NCI-H2107 treated with DMSO at 0.1 percent for 48 hours (cell line): ENCODE results near the gene HNRNPR.
"Not testable (repeated sequence)": the region's sequence is repeated elsewhere in the genome, so short reads cannot be mapped to it uniquely, and the experiment has no call there.

Experiments used
- DNase-seq: peaks from one replicate; lab custom pipeline; 2025; ENCODE audit not compliant: unreplicated experiment; lab: John Stamatoyannopoulos, UW

Gene HNRNPR

DNA sequence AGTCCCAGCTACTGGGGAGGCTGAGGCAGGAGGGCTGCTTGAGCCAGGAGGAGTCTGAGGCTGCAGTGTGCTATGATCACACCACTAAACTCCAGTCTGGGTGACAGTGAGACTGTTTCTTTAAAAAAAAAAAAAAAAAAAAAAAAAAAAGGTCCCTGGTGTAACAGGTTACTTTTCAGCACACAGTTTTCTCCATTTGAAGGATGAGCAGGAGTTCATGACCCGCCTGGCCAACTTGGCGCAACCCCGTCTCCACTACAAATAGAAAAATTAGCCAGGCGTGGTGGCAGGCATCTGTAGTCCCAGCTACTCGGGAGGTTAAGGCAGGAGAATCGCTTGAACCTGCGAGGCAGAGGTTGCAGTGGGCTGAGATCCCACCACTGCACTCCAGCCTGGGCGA, 12.4 kb downstream of the HNRNPR start:
- no peak for DNase-seq

DNA sequence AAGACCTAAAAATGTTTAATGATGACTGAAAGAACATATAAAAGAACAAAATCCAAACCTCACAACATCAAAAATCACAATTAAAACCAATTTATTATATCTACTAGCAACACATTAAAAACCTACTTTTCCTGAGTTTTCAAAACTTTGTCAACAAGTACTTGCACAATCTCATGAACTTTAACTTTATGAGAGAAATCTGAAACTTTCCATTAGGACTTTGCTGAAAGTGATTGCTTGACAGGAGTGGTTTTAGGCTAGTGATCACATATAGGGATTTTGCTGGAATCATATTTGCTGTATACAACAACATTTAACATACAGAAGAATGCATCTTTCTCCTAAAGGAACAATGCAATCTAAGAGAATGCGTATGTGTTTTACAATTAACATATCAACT, 13.2 kb downstream of the HNRNPR start:
- DNase-seq: no peak

DNA sequence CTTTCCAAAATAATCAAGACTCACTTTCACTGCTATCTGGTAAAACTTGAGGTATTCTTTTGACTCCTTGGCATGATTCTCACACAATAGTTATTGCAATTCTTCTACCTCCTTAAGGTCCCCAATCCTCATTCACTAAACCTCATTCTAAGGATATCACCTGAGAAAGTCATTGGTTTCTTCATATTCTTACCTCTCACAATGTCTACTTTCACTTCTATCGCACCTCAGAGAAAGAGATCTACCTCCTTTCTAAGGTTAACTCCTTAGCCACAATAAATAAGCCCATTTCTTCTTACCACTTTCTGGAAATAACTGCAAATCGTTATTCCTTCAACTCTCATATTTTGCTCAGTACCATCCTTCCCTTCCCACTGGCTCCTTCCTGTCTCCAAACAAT, 18.7 kb downstream of the HNRNPR start:
- DNase-seq: no peak

- no peak for DNase-seq
Observed at GRCh38 chr1:23322770-23323169, 21.3 kb downstream of the HNRNPR start.

GRCh38 chr1:23310280-23310679, 33.8 kb downstream of the HNRNPR start:
- not testable (repeated sequence) for DNase-seq

DNA sequence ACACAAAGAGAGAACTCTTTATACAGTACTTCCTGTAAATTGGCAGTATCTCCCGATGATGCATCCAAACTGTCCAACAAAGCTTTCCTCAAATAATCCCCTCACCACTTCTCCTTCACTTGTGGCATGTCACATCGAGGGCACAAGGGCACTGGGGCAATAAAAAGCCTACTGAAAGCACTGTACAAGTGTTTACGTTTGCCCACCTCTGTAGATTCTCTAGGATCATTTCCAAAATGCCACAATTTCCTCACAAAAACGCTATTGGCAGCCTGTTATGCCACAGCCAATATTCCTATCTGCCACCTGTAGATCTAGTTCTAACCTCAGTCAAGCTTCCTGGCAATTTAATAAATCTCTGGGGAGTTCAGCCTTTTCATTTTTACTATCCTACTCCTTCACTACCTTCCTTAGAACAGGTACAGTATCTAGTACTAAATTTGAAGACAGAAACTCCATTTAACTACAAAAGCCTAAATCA, 39.9 kb downstream of the HNRNPR start:
- no peak for DNase-seq

GRCh38 chr1:23303524-23303923, 40.6 kb downstream of the HNRNPR start:
- DNase-seq: no peak

DNA sequence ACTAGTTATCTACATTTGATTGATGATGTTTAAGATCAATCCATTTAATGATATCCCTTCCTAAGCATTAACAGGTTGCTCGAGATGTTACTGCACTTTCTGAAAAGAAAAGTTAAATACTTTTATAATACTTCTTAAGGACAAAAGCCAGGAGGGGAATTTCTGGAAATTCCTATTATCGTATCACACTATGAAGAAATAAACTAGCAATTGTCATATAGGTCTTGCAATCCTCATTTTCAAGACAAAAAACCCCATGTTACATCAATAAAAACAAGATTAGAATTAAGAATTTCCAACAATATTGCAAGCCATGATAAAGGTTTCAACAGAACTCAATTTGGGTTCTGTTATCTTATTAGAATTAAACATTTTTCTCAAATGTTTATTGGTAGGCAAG, 47.2 kb downstream of the HNRNPR start:
- DNase-seq: no peak

DNA sequence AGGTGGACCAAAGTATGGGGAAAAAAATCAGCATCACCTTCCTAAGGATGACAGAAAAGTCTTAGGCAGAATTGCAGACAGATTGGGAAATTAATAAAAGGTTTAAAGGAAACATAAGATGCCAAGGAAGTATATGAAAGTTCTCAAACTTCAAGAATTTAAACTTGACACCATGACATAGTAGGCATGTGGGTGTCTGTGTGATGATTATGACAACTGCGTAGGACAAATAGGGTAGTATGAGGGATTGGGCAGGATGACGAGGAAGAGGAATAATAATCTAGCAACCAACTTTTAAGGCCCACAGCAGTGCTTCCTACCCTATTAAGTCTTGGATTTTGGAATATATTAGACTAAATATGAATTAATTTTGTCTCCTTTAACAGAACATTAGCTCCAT, 52.4 kb downstream of the HNRNPR start:
- DNase-seq: no peak

GRCh38 chr1:23290836-23291565, 53.1 kb downstream of the HNRNPR start:
- no peak for DNase-seq

- no peak for DNase-seq
Observed at GRCh38 chr1:23288671-23289070, 55.4 kb downstream of the HNRNPR start.

DNA sequence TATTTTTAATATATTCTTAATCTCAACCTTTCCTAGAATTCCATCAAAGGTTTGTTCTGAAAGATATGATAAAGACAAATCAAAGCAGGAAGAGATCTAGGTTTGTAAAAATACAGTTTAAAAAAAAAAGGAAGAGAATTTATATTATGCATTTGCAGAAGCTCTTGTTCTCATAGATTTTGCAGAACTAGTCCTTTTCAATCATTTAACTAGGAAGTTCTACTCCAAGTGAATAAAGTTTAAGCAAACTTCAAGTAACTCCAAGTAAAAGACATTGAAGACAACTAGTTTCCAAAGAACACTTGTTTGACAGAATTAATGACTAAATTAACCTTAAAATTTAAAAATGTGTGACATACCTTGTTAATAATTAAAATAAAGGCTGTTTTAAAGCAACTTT, 55.9 kb downstream of the HNRNPR start:
- no peak for DNase-seq

DNA sequence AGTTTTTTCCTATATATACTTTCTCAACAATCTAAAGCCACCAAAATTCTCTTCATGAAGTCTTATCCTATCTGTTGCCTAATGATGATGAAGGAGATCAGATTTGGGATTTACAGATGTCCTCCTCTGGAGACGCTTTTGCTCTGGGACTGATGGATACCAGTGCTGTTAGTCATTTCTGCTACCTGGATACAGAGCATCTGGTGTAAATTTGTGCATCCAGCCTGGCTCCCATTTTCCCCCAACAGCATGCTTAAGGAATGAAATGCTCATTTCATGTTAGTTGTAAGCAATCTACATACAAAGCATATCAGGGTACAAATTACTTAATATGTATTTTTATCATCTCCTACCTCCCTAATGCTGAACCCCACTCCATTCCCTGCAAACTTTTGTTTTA, 57.7 kb downstream of the HNRNPR start:
- DNase-seq: no peak

DNA sequence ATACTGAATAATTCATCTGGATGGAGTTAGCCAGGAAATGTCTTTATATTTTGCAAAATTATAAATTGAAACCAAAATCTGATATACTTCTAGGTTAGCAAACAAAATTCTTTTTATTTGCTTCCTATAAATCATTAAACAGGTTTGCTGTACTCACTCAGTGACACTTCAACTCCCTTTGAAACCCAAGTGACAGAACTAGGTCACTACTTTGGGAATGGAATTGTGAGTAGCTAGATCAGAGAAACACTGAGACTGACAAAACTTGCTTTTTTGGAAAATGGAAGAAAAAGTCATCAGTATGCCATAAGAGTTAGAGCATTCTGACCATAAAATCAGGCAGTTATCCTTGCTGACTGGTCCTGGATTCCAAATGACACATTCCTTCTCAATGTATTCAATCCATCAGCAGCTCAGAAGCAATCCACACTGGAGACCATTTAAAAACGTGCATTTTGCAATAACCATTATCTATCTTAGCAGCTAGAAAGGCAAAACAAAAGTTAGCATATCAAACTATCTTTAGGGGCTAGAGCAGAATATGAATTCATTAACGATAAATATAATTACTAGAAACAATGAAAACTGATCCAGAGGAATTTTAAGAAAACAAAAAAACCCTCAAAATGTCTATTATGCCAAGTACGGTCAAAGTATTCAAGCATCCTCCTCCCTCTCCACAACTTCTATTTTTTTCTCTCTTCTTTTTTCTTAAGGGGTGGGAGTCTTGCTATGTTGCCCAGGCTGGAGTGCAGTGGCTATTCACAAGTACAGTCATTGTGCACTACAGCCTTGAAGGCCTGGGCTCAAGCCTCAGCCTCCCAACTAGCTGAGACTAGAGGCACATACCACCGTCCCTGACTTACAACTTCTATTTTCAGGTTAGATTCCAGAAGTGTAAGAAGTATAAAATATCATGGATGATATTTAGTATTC, 60.1 kb downstream of the HNRNPR start:
- no peak for DNase-seq

DNA sequence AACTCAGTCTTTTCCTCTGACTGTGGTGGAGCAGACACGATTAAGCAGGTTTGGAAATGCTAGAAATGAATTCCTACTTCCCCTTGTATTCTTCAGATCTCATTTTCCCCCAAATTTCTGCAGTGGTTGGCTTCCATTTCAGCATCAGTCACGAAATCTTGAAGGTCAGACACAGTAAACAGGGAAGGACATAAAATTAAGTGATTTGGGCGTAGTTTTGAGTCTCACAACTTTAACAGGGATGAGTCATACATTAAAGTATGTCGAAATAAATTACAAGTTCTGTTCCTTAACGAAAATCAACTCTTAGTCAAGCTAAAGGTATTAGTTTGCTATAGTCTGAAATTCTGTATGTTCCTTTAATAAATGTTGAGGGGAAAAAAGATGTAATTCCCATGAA, 61.1 kb downstream of the HNRNPR start:
- DNase-seq: no peak

DNA sequence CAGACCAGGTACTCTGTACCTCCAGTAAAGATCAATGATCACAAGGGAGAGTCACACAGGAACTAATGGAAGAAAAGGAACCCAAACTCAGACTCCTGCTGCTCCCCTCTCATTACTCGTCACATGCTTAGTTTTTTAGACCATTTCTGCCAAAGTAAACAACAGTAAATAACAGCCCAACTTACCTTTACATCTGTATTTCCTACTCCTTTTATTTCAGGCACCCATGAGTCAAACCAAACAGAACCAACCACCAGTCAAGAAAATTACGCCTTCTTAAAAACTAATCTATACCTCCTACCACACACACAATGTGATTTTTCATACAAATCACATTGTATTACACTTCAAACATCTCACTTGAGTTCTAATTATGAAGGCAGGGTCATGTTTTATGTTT, 65.4 kb downstream of the HNRNPR start:
- peak; percentile 43 for DNase-seq

DNA sequence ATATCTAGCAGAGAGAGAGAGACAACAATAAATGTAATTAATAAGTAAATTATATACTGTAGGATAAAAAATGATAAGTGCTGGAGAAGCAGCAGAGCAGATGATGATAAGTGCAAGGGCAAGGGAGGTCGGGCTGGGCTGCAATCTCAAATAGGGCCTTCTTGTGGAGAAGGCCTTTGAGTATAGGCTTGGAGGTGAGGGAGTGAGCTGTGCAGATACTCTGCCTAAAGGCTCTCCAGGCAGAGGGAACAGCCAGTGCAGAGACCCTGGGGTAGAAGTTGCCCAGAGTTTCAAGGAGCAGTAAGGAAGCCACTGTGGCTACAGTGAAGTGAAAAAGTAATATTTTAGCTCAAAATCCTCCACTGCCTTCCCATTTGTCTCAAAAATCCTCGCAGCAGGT, 67.6 kb downstream of the HNRNPR start:
- no peak for DNase-seq

- DNase-seq: no peak
Observed at GRCh38 chr1:23274134-23274505, 70.0 kb downstream of the HNRNPR start.

DNA sequence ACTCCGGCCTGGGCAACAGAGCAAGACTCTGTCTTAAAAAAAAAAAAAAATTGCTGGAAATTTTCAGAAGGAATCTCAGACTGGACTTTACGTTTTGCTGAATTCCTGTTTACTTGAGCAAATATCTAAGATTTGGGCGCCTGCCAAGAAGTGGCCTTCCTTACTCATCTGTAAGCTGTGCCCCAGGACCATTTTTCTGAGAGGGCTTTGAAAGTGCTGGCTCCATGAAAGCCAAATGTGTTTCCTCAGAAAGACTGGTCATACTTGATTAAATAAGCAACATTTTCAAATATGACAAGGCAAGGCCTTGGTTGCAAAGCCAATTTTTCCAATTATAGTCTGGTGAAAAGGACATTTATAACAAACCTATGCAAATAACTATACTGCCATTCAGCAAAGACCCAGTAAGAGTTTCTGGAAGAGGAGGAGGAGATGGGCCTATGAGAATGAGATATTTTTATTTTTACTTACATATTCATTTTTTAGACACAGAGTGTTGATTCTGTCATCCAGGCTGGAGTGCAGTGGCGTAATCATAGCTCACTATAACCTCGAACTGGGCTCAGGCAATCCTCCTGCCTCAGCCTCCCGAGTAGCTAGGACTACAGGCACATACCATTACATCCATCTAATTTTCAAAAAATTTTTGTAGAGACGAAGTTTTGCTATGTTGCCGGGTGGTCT, 70.5 kb downstream of the HNRNPR start:
- no peak for DNase-seq

DNA sequence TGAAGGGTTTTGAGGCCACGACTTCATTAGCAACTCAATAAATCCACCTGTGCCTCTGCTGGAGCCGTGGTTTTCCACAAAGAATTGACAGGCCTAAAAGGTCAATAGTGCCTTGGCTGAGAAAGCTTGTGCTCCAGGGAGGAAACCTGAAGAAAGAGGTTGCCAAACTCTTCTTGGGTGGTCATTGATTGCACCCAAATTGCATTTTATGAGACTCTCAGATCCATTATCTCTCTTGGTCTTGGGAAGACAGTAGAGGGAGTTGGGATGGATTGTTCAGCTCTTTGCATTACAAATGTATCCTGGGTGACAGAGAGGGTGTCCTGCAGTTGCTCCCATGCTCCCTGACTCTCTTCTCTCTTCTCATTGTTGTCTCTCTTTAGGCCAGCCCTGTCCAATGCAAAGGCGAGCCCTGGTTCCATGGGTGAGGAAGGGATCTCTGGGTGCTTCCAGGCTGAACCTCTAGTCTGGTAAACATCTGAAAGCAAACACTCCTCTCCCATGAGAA, 80.7 kb downstream of the HNRNPR start:
- no peak for DNase-seq

DNA sequence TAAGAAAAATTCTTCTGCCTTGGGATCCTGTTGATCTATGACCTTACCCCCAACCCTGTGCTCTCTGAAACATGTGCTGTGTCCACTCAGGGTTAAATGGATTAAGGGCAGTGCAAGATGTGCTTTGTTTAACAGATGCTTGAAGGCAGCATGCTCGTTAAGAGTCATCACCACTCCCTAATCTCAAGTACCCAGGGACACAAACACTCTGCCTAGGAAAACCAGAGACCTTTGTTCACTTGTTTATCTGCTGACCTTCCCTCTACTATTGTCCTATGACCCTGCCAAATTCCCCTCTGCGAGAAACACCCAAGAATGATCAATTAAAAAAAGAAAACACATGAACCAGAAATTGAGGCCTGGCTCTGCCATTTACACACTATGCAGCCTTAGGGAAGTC, 86.0 kb downstream of the HNRNPR start:
- not testable (repeated sequence) for DNase-seq
